ENCODE measurements around the gene PALM3. TPM values are rescaled to one million over a fixed set of nuclear protein-coding genes. Genes with fewer than 3 reads are reported as not detected.
"Not testable (repeated sequence)": the region's sequence is repeated elsewhere in the genome, so short reads cannot be mapped to it uniquely, and the experiment has no call there.

PALM3 gene
- total and polyA plus RNA-seq, 12 donors: 0.18 to 1.9 (median 0.63) TPM; not detected in 5

- H3K4me3 ChIP-seq: no peak overlapping the region
- TF ChIP-seq POLR2A (IDR thresholded peaks at IDR 0.05) (no peak), CTCF (IDR thresholded peaks at IDR 0.05) (no peak)
- WGBS, 4 donors: 68 to 74% (median 68%) methylated on average over 5 of the region's 5 CpGs
Observed at GRCh38 chr19:14021474-14021873, 40.4 kb downstream of the PALM3 start.

GRCh38 chr19:14019739-14020138 lies 42.1 kb downstream of the PALM3 start:
- H3K36me3 ChIP-seq (replicated peaks in 1 of 2); H3K9me3 ChIP-seq (replicated peaks in 1 of 3); H3K4me1 ChIP-seq (replicated peaks in 1 of 2); H3K27ac ChIP-seq; DNase-seq; intact Hi-C loops (cut with DNase I); H3K4me3 ChIP-seq; H3K27me3 ChIP-seq: not testable (repeated sequence)
- WGBS, 4 donors: 76 to 90% (median 88%) methylated on average over 3 of the region's 3 CpGs

More at GRCh38 chr19:14021474-14021873, 40.4 kb downstream of the PALM3 start:
- H3K9me3 ChIP-seq (replicated peaks in 1 of 3): no peaks in the 10 kb centered on the region
- DNase-seq: no peak
- H3K27ac ChIP-seq: no peak overlapping the region
- intact Hi-C loops (cut with DNase I): no loop called here
- peaks cover 0 to 4% of the 10 kb centered on the region in 2 donors for H3K4me1 ChIP-seq (replicated peaks in 1 of 2)
- H3K36me3 ChIP-seq (replicated peaks in 1 of 2): no peaks in the 10 kb centered on the region
- H3K27me3 ChIP-seq: no peaks in the 10 kb centered on the region

GRCh38 chr19:14019100-14019499 lies 42.8 kb downstream of the PALM3 start:
- Histone ChIP-seq H3K4me1 (replicated peaks in 1 of 2) (peaks cover 0 to 4% of the 10 kb centered on the region in 2 donors), H3K9me3 (replicated peaks in 1 of 3) (no peaks in the 10 kb centered on the region), H3K27me3 (no peaks in the 10 kb centered on the region), H3K36me3 (replicated peaks in 1 of 2) (no peaks in the 10 kb centered on the region), H3K27ac (no peak overlapping the region), H3K4me3 (no peak overlapping the region)
- WGBS, 4 donors: 65 to 77% (median 70%) methylated on average over 6 of the region's 6 CpGs
- intact Hi-C loops (cut with DNase I): no loop called here
- TF ChIP-seq CTCF (IDR thresholded peaks at IDR 0.05): no peak
- TF ChIP-seq POLR2A (IDR thresholded peaks at IDR 0.05): no peak
- no peak for DNase-seq

- intact Hi-C loops (cut with DNase I): no loop called here
- Histone ChIP-seq H3K27ac (no peak overlapping the region), H3K9me3 (replicated peaks in 1 of 3) (no peaks in the 10 kb centered on the region), H3K36me3 (replicated peaks in 1 of 2) (no peaks in the 10 kb centered on the region), H3K27me3 (no peaks in the 10 kb centered on the region), H3K4me1 (replicated peaks in 1 of 2) (no peaks in the 10 kb centered on the region), H3K4me3 (no peak overlapping the region)
- TF ChIP-seq CTCF (IDR thresholded peaks at IDR 0.05) (no peak), POLR2A (IDR thresholded peaks at IDR 0.05) (no peak)
- 80 to 85% (median 81%) methylated on average over 8 of the region's 8 CpGs for WGBS, 4 donors
- DNase-seq: no peak
Observed at GRCh38 chr19:14015524-14016035, 46.3 kb downstream of the PALM3 start.

GRCh38 chr19:14012378-14012915 lies 49.4 kb downstream of the PALM3 start:
- Histone ChIP-seq H3K4me1 (replicated peaks in 1 of 2) (no peaks in the 10 kb centered on the region), H3K9me3 (replicated peaks in 1 of 3) (no peaks in the 10 kb centered on the region), H3K27me3 (no peaks in the 10 kb centered on the region), H3K27ac (no peak overlapping the region), H3K4me3 (no peak overlapping the region), H3K36me3 (replicated peaks in 1 of 2) (no peaks in the 10 kb centered on the region)
- WGBS, 4 donors: 78 to 89% (median 82%) methylated on average over 2 of the region's 2 CpGs
- intact Hi-C loops (cut with DNase I): no loop called here
- DNase-seq: no peak
- no peak for TF ChIP-seq CTCF (IDR thresholded peaks at IDR 0.05)
- TF ChIP-seq POLR2A (IDR thresholded peaks at IDR 0.05): no peak
